Body of pancreas (tissue), 4 donors: ENCODE results near the gene CRYGD. TPM values are rescaled to one million over a fixed set of nuclear protein-coding genes. Genes with fewer than 3 reads are reported as not detected.
"Not testable (repeated sequence)": the region's sequence is repeated elsewhere in the genome, so short reads cannot be mapped to it uniquely, and the experiment has no call there.

Experiments
- ATAC-seq: fragments of 150-250 bp; one replicate; pipeline ENCODE4 v1.9.1; 2016
- DNase-seq, 4 donors: peaks; one replicate each; pipeline ENCODE4 v3.0.0-alpha.2; 2019
- H3K27ac ChIP-seq, 4 donors: fragments of 200-600 bp; sonication (generic); 1 replicate in 3 of 4; 2 replicates in 1 of 4; pipeline versions ENCODE4 v1.5.1 to v1.6.1; 2016 to 2019; ENCODE audit warnings: mild to moderate bottlenecking in 1 of 4, mixed read lengths in 1 of 4, moderate library complexity in 1 of 4
- H3K27me3 ChIP-seq, 2 donors: fragments of 200-600 bp; sonication (generic); one replicate each; pipeline ENCODE4 v1.6.0; 2016; ENCODE audit warnings: mild to moderate bottlenecking in 1 of 2
- H3K36me3 ChIP-seq, 2 donors: fragments of 200-600 bp; sonication (generic); replicated peaks in 1 of 2; 2 replicates each; pipeline ENCODE4 v1.5.1; 2016; ENCODE audit warnings: low read depth in 2 of 2; ENCODE audit not compliant: insufficient read depth in 1 of 2
- H3K4me1 ChIP-seq: fragments of 200-600 bp; sonication (generic); one replicate; pipeline ENCODE4 v1.6.0; 2016
- H3K4me3 ChIP-seq, 2 donors: fragments of 200-600 bp; sonication (generic); 1 replicate in 1 of 2; 2 replicates in 1 of 2; pipeline ENCODE4 v1.5.1; 2016 to 2019
- H3K9me3 ChIP-seq, 3 donors: fragments of 200-600 bp; sonication (generic); 1 replicate in 2 of 3; 2 replicates in 1 of 3; pipeline ENCODE4 v1.5.1; 2016
- CTCF ChIP-seq, 7 experiments: fragments of 450-650 bp in 4 of 7; fragments of 200-600 bp in 3 of 7; sonication (generic) in 3 of 7; IDR thresholded peaks; one replicate each; pipeline ENCODE4 v1.5.1; 2016 to 2019; ENCODE audit warnings: antibody characterized with exemption in 7 of 7
- POLR2A ChIP-seq, 3 donors: fragments of 450-650 bp; IDR thresholded peaks; one replicate each; pipeline ENCODE4 v1.6.1; 2016; ENCODE audit warnings: antibody characterized with exemption in 3 of 3, mild to moderate bottlenecking in 2 of 3
- WGBS, 2 donors: methylation state at CpG; one replicate each; pipeline ENCODE4 v1.1.5; 2017; 5-methylcytosine and 5-hydroxymethylcytosine counted together
- intact Hi-C: fragments of 100-400 bp; cut with DNase I; formaldehyde crosslinking; loops from one replicate; pipeline ENCODE4 v1.15.1; 2023
- total RNA-seq, 2 donors: library from RNA; depleted of rRNA; stranded (reverse); fragments of >200 nt; gene quantifications; one replicate each; pipeline ENCODE4 v1.1.0, GENCODE V29; 2016

Gene CRYGD
- total RNA-seq, 2 donors from 2014 or later: not detected

DNA sequence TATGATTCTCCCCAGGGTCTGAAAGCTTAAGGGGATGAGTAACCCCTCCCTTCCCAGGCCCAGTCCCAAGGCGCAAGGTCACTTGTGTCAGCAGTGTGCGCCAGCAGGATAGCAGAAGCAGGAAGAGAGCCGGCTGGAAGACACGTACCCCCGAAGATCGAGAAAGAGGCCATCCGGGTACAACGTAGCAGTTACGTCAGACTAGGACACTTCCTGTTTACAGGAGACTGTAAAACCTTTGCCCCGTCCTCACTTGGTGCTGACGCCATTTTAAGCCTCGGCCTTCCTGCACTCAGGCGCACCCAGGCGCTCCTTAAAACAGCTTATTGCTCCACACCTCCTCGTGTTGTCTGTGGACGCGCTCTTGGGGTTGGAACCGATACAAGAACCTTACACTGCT, 15.1 kb upstream of the CRYGD start:
- Histone ChIP-seq H3K4me1 (peaks cover 10% of the 10 kb centered on the region), H3K27ac (no peak overlapping the region), H3K9me3 (no peaks in the 10 kb centered on the region), H3K4me3 (no peak overlapping the region), H3K27me3 (no peaks in the 10 kb centered on the region), H3K36me3 (no peaks in the 10 kb centered on the region)
- DNase-seq: no peak
- ATAC-seq: no peak
- no peak for TF ChIP-seq POLR2A (IDR thresholded peaks at IDR 0.05)
- no peak for TF ChIP-seq CTCF (IDR thresholded peaks at IDR 0.05)
- 86 to 88% methylated on average over 18 of the region's 18 CpGs for WGBS, 2 donors
- intact Hi-C loops: no loop called here

GRCh38 chr2:208138334-208138733, 14.0 kb upstream of the CRYGD start:
- H3K9me3 ChIP-seq, H3K4me3 ChIP-seq, H3K27me3 ChIP-seq, H3K36me3 ChIP-seq, ATAC-seq, H3K27ac ChIP-seq, DNase-seq, intact Hi-C loops: not testable (repeated sequence)
- 93 to 94% methylated on average over 7 of the region's 7 CpGs for WGBS, 2 donors
- peaks cover 10% of the 10 kb centered on the region for H3K4me1 ChIP-seq

DNA sequence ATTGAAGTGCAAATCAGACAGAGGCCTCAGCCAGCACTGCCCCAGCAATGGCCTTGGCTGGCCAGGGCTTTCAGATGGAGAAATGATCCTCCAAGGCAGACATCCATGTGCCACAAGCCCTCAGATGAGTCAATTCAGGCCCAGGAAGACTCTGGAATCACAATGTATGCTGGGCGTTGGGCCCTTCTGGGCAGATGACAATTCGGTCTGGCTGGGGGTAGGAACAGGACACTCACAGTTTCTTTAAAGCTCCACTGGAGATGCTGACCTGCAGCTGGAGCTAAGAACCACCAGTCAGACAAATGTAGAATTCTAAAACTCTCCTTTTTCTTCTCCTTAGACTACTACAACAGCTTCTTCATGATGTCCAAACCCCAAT, 12.4 kb upstream of the CRYGD start:
- ATAC-seq: no peak
- no peak overlapping the region for H3K27ac ChIP-seq
- H3K4me3 ChIP-seq: no peak overlapping the region
- no peaks in the 10 kb centered on the region for H3K9me3 ChIP-seq
- TF ChIP-seq POLR2A (IDR thresholded peaks at IDR 0.05): no peak
- TF ChIP-seq CTCF (IDR thresholded peaks at IDR 0.05): no peak
- intact Hi-C loops: no loop called here
- 91 to 100% methylated on average over 2 of the region's 2 CpGs for WGBS, 2 donors
- no peaks in the 10 kb centered on the region for H3K36me3 ChIP-seq
- DNase-seq: no peak
- no peaks in the 10 kb centered on the region for H3K27me3 ChIP-seq
- H3K4me1 ChIP-seq: peaks cover 10% of the 10 kb centered on the region

DNA sequence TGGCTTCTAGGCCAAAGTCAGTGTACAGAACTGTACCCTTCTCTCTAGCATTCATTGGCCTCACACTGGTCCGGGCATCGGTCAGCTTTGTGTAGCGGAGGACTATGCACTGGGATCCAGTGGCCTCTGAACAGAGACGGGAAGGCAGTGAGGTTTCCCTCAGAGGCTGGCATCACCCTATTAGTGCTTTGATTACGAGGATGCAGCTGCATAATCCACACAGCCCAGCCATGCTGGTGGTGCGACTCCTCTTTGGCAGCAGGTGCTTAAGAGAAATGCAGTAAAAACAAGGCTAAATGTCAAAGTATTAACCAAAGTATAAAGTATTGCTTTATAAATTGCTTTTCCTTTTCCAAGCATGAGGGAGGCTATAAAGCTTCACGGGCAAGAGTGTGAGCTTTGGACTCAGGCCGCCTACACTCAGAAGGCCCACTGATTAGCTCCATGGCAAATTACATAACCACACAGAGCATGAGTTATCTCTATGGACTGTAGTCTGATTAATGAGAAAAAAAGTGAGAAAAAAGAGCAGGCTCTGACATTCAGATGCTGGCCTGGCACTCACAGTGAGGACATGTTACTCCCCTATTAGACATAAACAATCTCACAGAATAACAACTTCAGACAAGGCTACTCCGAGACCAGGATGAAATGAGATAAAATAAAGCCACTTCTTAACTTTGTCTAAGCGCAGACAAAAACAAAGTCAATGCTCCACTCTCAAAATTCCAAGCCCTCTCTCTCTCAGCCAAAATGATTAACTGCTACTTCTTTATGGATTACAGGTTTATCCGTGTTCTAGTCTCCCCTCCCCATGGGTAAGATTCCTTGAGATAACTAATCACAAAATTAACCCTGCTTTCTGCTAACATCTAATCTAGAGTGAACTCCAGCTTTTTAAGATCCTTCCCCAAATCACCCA, 11.7 kb upstream of the CRYGD start:
- peaks cover 10% of the 10 kb centered on the region for H3K4me1 ChIP-seq
- peak; percentile 66 for ATAC-seq
- no peaks in the 10 kb centered on the region for H3K27me3 ChIP-seq
- no peak overlapping the region for H3K27ac ChIP-seq
- no peaks in the 10 kb centered on the region for H3K9me3 ChIP-seq
- H3K36me3 ChIP-seq: no peaks in the 10 kb centered on the region
- no peak overlapping the region for H3K4me3 ChIP-seq
- no peak for TF ChIP-seq CTCF (IDR thresholded peaks at IDR 0.05)
- no peak for TF ChIP-seq POLR2A (IDR thresholded peaks at IDR 0.05)
- 63% methylated on average over 11 of the region's 11 CpGs for WGBS, 2 donors
- intact Hi-C loops: no loop called here
- peak in 2 of 4 donors; percentile 20 to 34 for DNase-seq

GRCh38 chr2:208134928-208135586, 10.7 kb upstream of the CRYGD start:
- Histone ChIP-seq H3K4me1 (peaks cover 19% of the 10 kb centered on the region), H3K9me3 (no peaks in the 10 kb centered on the region), H3K27ac (no peak overlapping the region), H3K4me3 (no peak overlapping the region), H3K27me3 (no peaks in the 10 kb centered on the region), H3K36me3 (no peaks in the 10 kb centered on the region)
- WGBS, 2 donors: 43 to 58% methylated on average over 7 to 8 of the region's 8 CpGs
- intact Hi-C loops: no loop called here
- TF ChIP-seq CTCF (IDR thresholded peaks at IDR 0.05) (no peak), POLR2A (IDR thresholded peaks at IDR 0.05) (no peak)
- ATAC-seq: no peak
- no peak for DNase-seq
